Measurements from ENCODE around the gene KCNC4. TPM values are rescaled to one million over a fixed set of nuclear protein-coding genes. Genes with fewer than 3 reads are reported as not detected.
A peak's percentile ranks its signal among the peaks of the same experiment; 100 is the strongest.

Gene KCNC4
- total RNA-seq, 2 experiments from 2014 or later, result 5.6 to 17.8 TPM

DNA sequence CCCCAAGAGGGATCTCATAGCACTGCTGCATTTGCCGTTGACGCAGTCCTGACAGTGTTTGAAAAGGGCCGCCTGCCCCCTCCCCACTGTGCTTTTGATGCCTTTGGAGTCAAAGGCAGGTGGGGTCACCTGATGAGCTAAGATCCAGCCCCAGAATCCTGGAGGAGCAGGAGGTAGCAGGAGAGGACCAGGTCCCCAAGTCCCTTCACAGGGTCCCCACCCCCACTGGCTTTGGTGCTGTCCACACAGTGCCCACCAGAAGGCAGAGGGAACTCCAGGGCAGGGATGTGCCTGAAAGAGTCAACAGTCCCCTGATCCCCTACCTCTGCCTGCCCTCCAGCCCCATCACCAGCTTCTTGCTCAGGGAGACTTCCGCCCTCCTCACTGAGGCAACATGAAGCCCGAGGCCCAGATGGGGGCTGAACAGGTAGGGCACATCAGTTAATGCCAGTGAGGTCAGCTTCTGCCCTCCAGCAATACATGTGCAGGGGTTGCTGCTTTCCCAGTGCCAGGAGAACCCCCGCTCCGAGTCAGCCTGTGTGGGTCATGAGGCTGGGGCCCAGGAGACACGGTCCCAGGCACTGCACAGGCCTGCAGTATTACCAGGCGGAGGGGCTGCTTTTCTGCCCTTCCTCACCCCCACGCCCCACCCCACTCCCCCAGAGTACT, 8.8 kb upstream of the KCNC4 start:
- no peaks in the 10 kb centered on the region for H3K9me3 ChIP-seq (ENCODE audit: low read length)
- ChIA-PET CTCF (ENCODE audit: unreplicated experiment) (interaction anchor here (0.7 to 1.8 kb wide), 2 partner anchors 40 to 295 kb away, joined by 4 to 5 read pairs; no protein-coding TSS in a partner anchor), POLR2A (no interaction called here)
- peaks cover 6% of the 10 kb centered on the region for H3K4me1 ChIP-seq (ENCODE audit: insufficient read depth, low read length, poor library complexity, severe bottlenecking)
- H4K20me1 ChIP-seq (ENCODE audit: insufficient read depth, low read length), result no peaks in the 10 kb centered on the region
- TF ChIP-seq, protein P1, sequence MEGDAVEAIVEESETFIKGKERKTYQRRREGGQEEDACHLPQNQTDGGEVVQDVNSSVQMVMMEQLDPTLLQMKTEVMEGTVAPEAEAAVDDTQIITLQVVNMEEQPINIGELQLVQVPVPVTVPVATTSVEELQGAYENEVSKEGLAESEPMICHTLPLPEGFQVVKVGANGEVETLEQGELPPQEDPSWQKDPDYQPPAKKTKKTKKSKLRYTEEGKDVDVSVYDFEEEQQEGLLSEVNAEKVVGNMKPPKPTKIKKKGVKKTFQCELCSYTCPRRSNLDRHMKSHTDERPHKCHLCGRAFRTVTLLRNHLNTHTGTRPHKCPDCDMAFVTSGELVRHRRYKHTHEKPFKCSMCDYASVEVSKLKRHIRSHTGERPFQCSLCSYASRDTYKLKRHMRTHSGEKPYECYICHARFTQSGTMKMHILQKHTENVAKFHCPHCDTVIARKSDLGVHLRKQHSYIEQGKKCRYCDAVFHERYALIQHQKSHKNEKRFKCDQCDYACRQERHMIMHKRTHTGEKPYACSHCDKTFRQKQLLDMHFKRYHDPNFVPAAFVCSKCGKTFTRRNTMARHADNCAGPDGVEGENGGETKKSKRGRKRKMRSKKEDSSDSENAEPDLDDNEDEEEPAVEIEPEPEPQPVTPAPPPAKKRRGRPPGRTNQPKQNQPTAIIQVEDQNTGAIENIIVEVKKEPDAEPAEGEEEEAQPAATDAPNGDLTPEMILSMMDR (conservative IDR thresholded peaks at IDR 0.05; ENCODE audit: low read length), result no peak
- TF ChIP-seq EZH2phosphoT487 (IDR thresholded peaks at IDR 0.05; ENCODE audit: borderline replicate concordance, low read depth, low read length), result no peak
- H3K9me2 ChIP-seq (ENCODE audit: insufficient read depth, low read length), result no peaks in the 10 kb centered on the region
- H3K27ac ChIP-seq (ENCODE audit: low read depth, low read length, poor library complexity, severe bottlenecking), result no peak overlapping the region
- H3K4me2 ChIP-seq (ENCODE audit: low read length), result no peak overlapping the region
- H2AFZ ChIP-seq (ENCODE audit: low read length), result no peak overlapping the region
- no peak for DNase-seq (ENCODE audit: low spot score)
- H3K4me3 ChIP-seq (ENCODE audit: low read depth, low read length, poor library complexity, severe bottlenecking), result no peak overlapping the region
- intact Hi-C loops (cut with micrococcal nuclease; ENCODE audit: unreplicated experiment), result loop anchor here (10.0 kb wide), 1 partner anchor 584 kb away; no protein-coding TSS in a partner anchor
- no peaks in the 10 kb centered on the region for H3K79me2 ChIP-seq (ENCODE audit: insufficient read depth, low read depth, low read length)
- BruUV-seq (replicated peaks), result no TSS peak
- H3K36me3 ChIP-seq (ENCODE audit: insufficient read depth, low read length), result no peaks in the 10 kb centered on the region

DNA sequence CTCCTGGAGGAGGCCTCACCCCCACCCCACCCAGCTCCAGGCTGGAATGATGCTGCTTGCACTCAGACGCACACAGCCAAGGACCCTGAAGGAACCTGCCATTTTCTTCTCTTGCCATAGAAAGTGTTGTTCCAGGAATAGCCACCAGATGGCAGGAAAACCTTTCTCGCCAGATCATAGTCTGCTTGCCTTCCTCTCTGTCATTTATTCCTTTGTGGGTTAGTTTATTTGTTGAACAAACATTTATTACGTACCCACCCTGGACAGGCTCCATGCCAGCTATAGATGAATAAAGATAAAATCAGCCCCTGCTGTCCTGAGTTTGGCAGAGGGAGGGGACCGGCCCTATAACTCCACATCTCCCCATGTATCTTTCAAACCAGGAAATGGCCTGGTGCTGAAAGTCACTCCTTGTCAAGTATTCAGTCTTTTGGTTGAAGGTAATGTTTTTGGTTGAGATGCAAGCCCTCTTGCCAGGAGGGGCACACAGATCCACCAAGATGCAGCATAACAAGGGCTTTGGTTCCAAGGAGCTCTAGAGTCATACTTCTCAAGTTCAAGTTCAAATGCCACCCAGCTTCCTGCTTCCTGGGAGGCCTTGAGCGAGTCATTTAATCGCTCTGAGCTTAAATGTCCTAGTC, 7.0 kb upstream of the KCNC4 start:
- Histone ChIP-seq H3K9me3 (ENCODE audit: low read length) (no peaks in the 10 kb centered on the region), H3K27ac (ENCODE audit: low read depth, low read length, poor library complexity, severe bottlenecking) (no peak overlapping the region), H3K4me2 (ENCODE audit: low read length) (no peak overlapping the region; the same call in 1 of the 2 replicates), H2AFZ (ENCODE audit: low read length) (peak overlapping the region; percentile 97), H3K9me2 (ENCODE audit: insufficient read depth, low read length) (no peaks in the 10 kb centered on the region), H3K4me3 (ENCODE audit: low read depth, low read length, poor library complexity, severe bottlenecking) (no peak overlapping the region), H4K20me1 (ENCODE audit: insufficient read depth, low read length) (no peaks in the 10 kb centered on the region), H3K4me1 (ENCODE audit: insufficient read depth, low read length, poor library complexity, severe bottlenecking) (peaks cover 6% of the 10 kb centered on the region), H3K79me2 (ENCODE audit: insufficient read depth, low read depth, low read length) (no peaks in the 10 kb centered on the region), H3K36me3 (ENCODE audit: insufficient read depth, low read length) (no peaks in the 10 kb centered on the region)
- ChIA-PET CTCF (ENCODE audit: unreplicated experiment) (interaction anchor here (0.5 to 1.9 kb wide), 10 partner anchors 13 to 293 kb away, joined by 3 to 9 read pairs (median 4); no protein-coding TSS in a partner anchor), POLR2A (interaction anchor here (1.1 to 1.5 kb wide), 3 partner anchors 106 to 294 kb away, joined by 3 to 5 read pairs (median 4); no protein-coding TSS in a partner anchor)
- peak; percentile 75 for DNase-seq (ENCODE audit: low spot score)
- BruUV-seq (replicated peaks), result no TSS peak
- no peak for TF ChIP-seq EZH2phosphoT487 (IDR thresholded peaks at IDR 0.05; ENCODE audit: borderline replicate concordance, low read depth, low read length)
- TF ChIP-seq, protein P1 (conservative IDR thresholded peaks at IDR 0.05; ENCODE audit: low read length), result peak; percentile 95
- intact Hi-C loops (cut with micrococcal nuclease; ENCODE audit: unreplicated experiment), result loop anchor here (1.0 to 10.0 kb wide), 3 partner anchors 109 to 582 kb away; no protein-coding TSS in a partner anchor
